Activated naive CD4-positive, alpha-beta T cell (primary cell): ENCODE results near the gene ST7.
"Not testable (repeated sequence)": the region's sequence is repeated elsewhere in the genome, so short reads cannot be mapped to it uniquely, and the experiment has no call there.

ENCODE experiments used
- DNase-seq, 4 experiments: peaks; one replicate each; lab custom pipeline; 2025; lab: John Stamatoyannopoulos, UW

ST7 gene

GRCh38 chr7:116953372-116953905, at the start of gene ST7:
Gene ST7, plus strand, starts transcription at chr7:116953501. Its CDS starts 40 bp downstream, at chr7:116953541.
- peak; percentile 18 to 68 (median 42) for DNase-seq

- no peak for DNase-seq
Observed at GRCh38 chr7:116906391-116906790, 46.9 kb upstream of the ST7 start.

GRCh38 chr7:116910383-116910782, 42.9 kb upstream of the ST7 start:
- no peak for DNase-seq

GRCh38 chr7:116911801-116912200, 41.5 kb upstream of the ST7 start:
- no peak for DNase-seq

- no peak for DNase-seq
Observed at GRCh38 chr7:116912269-116912909, 40.9 kb upstream of the ST7 start.

- no peak for DNase-seq
Observed at GRCh38 chr7:116918704-116919103, 34.6 kb upstream of the ST7 start.

- no peak for DNase-seq
Observed at GRCh38 chr7:116920359-116920758, 32.9 kb upstream of the ST7 start.

GRCh38 chr7:116922545-116922944, 30.8 kb upstream of the ST7 start:
- DNase-seq = no peak

- DNase-seq = no peak
Observed at GRCh38 chr7:116924741-116925140, 28.6 kb upstream of the ST7 start.

GRCh38 chr7:116929021-116929420, 24.3 kb upstream of the ST7 start:
- DNase-seq = no peak

GRCh38 chr7:116929914-116930913, 23.1 kb upstream of the ST7 start:
- DNase-seq = peak; percentile 40 to 68 (median 64)

- DNase-seq = no peak
Observed at GRCh38 chr7:116932566-116932965, 20.7 kb upstream of the ST7 start.

- DNase-seq = no peak
Observed at GRCh38 chr7:116933465-116933864, 19.8 kb upstream of the ST7 start.

- no peak for DNase-seq
Observed at GRCh38 chr7:116934580-116934979, 18.7 kb upstream of the ST7 start.

- DNase-seq = not testable (repeated sequence)
Observed at GRCh38 chr7:116936844-116937243, 16.5 kb upstream of the ST7 start.

- no peak for DNase-seq
Observed at GRCh38 chr7:116938678-116939077, 14.6 kb upstream of the ST7 start.

- no peak for DNase-seq
Observed at GRCh38 chr7:116940689-116941370, 12.5 kb upstream of the ST7 start.

- no peak for DNase-seq
Observed at GRCh38 chr7:116942504-116942903, 10.8 kb upstream of the ST7 start.

GRCh38 chr7:116948934-116949333, 4.4 kb upstream of the ST7 start:
- no peak for DNase-seq

- DNase-seq = no peak
Observed at GRCh38 chr7:116949941-116950801, 3.1 kb upstream of the ST7 start.

GRCh38 chr7:116950889-116951351, 2.4 kb upstream of the ST7 start:
- DNase-seq = no peak
